ENCODE data around the gene NOP16. TPM values are rescaled to one million over a fixed set of nuclear protein-coding genes. Genes with fewer than 3 reads are reported as not detected.
A peak's percentile ranks its signal among the peaks of the same experiment; 100 is the strongest.
"Not testable (repeated sequence)": the region's sequence is repeated elsewhere in the genome, so short reads cannot be mapped to it uniquely, and the experiment has no call there.

NOP16 gene
- total RNA-seq, 4 donors from 2014 or later: 11.5 to 22.5 (median 12.1) TPM

- H3K4me3 ChIP-seq (ENCODE audit: low read depth, poor library complexity, severe bottlenecking): no peak overlapping the region
- peak in 1 of 2 donors; percentile 85 for DNase-seq (ENCODE audit: low spot score in 2 of 2)
- WGBS, 2 donors: 87 to 92% methylated on average over 5 of the region's 5 CpGs
- intact Hi-C loops (cut with DNase I; ENCODE audit: low total_unique reads): no loop called here
- TF ChIP-seq CTCF (IDR thresholded peaks at IDR 0.05) (no peak), POLR2A (IDR thresholded peaks at IDR 0.05) (no peak)
Observed at GRCh38 chr5:176408590-176408989, 20.2 kb upstream of the NOP16 start.

DNA sequence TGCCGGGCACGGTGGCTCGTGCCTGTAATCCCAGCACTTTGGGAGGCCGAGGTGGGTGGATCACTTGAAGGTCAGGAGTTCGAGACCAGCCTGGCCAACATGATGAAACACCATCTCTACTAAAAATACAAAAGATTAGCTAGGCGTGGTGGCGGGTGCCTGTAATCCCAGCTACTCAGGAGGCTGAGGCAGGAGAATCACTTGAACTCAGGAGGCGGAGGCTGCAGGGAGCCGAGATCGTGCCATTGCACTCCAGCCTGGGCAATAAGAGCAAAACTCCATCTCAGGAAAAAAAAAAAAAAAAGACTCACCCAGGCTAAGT lies 19.8 kb upstream of the NOP16 start:
- intact Hi-C loops (cut with DNase I; ENCODE audit: low total_unique reads): not testable (repeated sequence)
- WGBS, 2 donors: 69 to 72% methylated on average over 10 of the region's 10 CpGs

GRCh38 chr5:176407456-176408251 lies 19.3 kb upstream of the NOP16 start:
- intact Hi-C loops (cut with DNase I; ENCODE audit: low total_unique reads): no loop called here
- 54 to 63% methylated on average over 6 of the region's 6 CpGs for WGBS, 2 donors

More for the DNA sequence above, 19.8 kb upstream of the NOP16 start:
- peak in 1 of 2 donors; percentile 76 for DNase-seq (ENCODE audit: low spot score in 2 of 2)
- not testable (repeated sequence) for H3K4me3 ChIP-seq (ENCODE audit: low read depth, poor library complexity, severe bottlenecking)

DNA sequence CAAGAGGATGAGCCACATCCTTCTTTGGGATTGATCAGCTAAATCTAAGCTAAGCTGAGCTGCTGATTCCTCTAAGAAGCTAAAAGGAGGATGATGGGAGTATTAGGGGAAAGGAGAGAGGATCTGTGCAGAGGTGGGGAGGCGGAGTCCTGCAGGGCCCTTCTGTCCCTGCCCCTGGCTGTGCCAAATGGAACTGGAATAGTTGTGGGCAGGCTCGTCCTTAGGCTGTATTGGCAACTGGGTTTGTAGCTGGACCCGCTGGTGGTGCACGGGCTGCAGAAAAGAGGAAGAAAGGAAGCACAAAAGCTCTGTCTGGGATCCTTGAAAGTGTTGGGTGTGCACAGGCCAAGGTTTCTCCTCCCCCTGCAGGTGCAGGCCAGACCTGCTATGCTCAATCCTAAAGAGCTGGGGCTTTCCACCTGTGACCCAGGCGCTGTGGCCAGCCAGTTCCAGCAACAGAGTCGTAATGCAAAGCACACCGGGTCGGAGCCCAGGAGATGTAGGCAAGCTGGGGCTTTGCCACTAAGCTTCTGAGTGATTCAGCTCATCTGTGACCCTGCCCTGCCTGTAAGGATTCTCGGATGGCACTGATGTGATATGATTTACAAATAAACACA lies 18.1 kb upstream of the NOP16 start:
- intact Hi-C loops (cut with DNase I; ENCODE audit: low total_unique reads): no loop called here
- TF ChIP-seq POLR2A (IDR thresholded peaks at IDR 0.05) (no peak), CTCF (IDR thresholded peaks at IDR 0.05) (no peak)
- peak in 1 of 2 donors; percentile 68 for DNase-seq (ENCODE audit: low spot score in 2 of 2)
- H3K4me3 ChIP-seq (ENCODE audit: low read depth, poor library complexity, severe bottlenecking): no peak overlapping the region
- WGBS, 2 donors: 63 to 70% methylated on average over 9 of the region's 9 CpGs

More at GRCh38 chr5:176407456-176408251, 19.3 kb upstream of the NOP16 start:
- peak; percentile 48 to 83 for DNase-seq (ENCODE audit: low spot score in 2 of 2)
- H3K4me3 ChIP-seq (ENCODE audit: low read depth, poor library complexity, severe bottlenecking): no peak overlapping the region
- TF ChIP-seq POLR2A (IDR thresholded peaks at IDR 0.05) (no peak), CTCF (IDR thresholded peaks at IDR 0.05) (no peak)

- intact Hi-C loops (cut with DNase I; ENCODE audit: low total_unique reads): no loop called here
- peak in 1 of 2 donors; percentile 60 for DNase-seq (ENCODE audit: low spot score in 2 of 2)
- H3K4me3 ChIP-seq (ENCODE audit: low read depth, poor library complexity, severe bottlenecking): no peak overlapping the region
- TF ChIP-seq POLR2A (IDR thresholded peaks at IDR 0.05) (no peak), CTCF (IDR thresholded peaks at IDR 0.05) (no peak)
- WGBS, 2 donors: 84 to 85% methylated on average over 19 to 20 of the region's 20 CpGs
Observed at GRCh38 chr5:176405656-176406435, 17.4 kb upstream of the NOP16 start.

Measured in lower leg skin (tissue), 4 donors.